Neural progenitor cell (in vitro differentiated cells): ENCODE results near the gene GPHB5. TPM values are rescaled to one million over a fixed set of nuclear protein-coding genes. Genes with fewer than 3 reads are reported as not detected.

Source experiments
- DNase-seq: peaks from one replicate; pipeline ENCODE4 v3.0.0-alpha.2; 2016; ENCODE audit warnings: low spot score
- H2AFZ ChIP-seq: fragments of 200-600 bp; sonication (generic); replicated peaks from 2 replicates; pipeline ENCODE4 v1.6.1; 2016; ENCODE audit warnings: antibody characterized with exemption
- H3F3A ChIP-seq: fragments of 200-600 bp; sonication (generic); 2 replicates; pipeline ENCODE4 v1.6.1; 2016; ENCODE audit warnings: antibody characterized with exemption, low read depth
- H3K27ac ChIP-seq: fragments of 200-600 bp; sonication (generic); 2 replicates; pipeline ENCODE4 v1.5.1; 2016; ENCODE audit warnings: mild to moderate bottlenecking
- H3K27me3 ChIP-seq: fragments of 200-600 bp; sonication (generic); 2 replicates; pipeline ENCODE4 v1.6.1; 2016; ENCODE audit warnings: mild to moderate bottlenecking, moderate library complexity
- H3K36me3 ChIP-seq: fragments of 200-600 bp; sonication (generic); 2 replicates; pipeline ENCODE4 v1.5.1; 2016
- H3K4me1 ChIP-seq: fragments of 200-600 bp; sonication (generic); 2 replicates; pipeline ENCODE4 v1.6.1; 2016; ENCODE audit warnings: mixed run types
- H3K4me2 ChIP-seq: fragments of 200-600 bp; sonication (generic); 2 replicates; pipeline ENCODE4 v1.6.1; 2016
- H3K4me3 ChIP-seq: fragments of 200-600 bp; sonication (generic); 2 replicates; pipeline ENCODE4 v1.5.1; 2016
- H3K79me2 ChIP-seq: fragments of 200-600 bp; sonication (generic); 2 replicates; pipeline ENCODE4 v1.6.1; 2016; ENCODE audit warnings: low read depth
- H3K9ac ChIP-seq: fragments of 200-600 bp; sonication (generic); 2 replicates; pipeline ENCODE4 v1.6.1; 2016
- H3K9me3 ChIP-seq: fragments of 200-600 bp; sonication (generic); 2 replicates; pipeline ENCODE4 v1.5.1; 2016; ENCODE audit warnings: low read depth
- H4K20me1 ChIP-seq: fragments of 200-600 bp; sonication (generic); 2 replicates; pipeline ENCODE4 v1.6.1; 2016; ENCODE audit warnings: low read depth
- H3K27ac Mint-ChIP-seq: 3 replicates; pipeline ENCODE4 v1.8.0; 2021; ENCODE audit warnings: mixed read lengths
- H3K27me3 Mint-ChIP-seq: 2 replicates; pipeline ENCODE4 v1.8.0; 2022; ENCODE audit warnings: low read depth, mild to moderate bottlenecking, inconsistent platforms, moderate library complexity, mixed read lengths; ENCODE audit not compliant: insufficient read depth
- H3K36me3 Mint-ChIP-seq: 3 replicates; pipeline ENCODE4 v1.8.0; 2021; ENCODE audit warnings: mixed read lengths
- H3K4me1 Mint-ChIP-seq: 3 replicates; pipeline ENCODE4 v1.8.0; 2021; ENCODE audit warnings: mixed read lengths
- H3K4me3 Mint-ChIP-seq: 3 replicates; pipeline ENCODE4 v1.8.0; 2021; ENCODE audit warnings: mild to moderate bottlenecking, moderate library complexity, mixed read lengths
- H3K9me3 Mint-ChIP-seq: 3 replicates; pipeline ENCODE4 v1.8.0; 2020; ENCODE audit warnings: mixed read lengths
- CTCF ChIP-seq: fragments of 200-600 bp; sonication (generic); IDR thresholded peaks from 2 replicates; pipeline ENCODE4 v1.5.1; 2017; ENCODE audit warnings: antibody characterized with exemption, mild to moderate bottlenecking
- EZH2 ChIP-seq: fragments of 200-600 bp; sonication (generic); IDR thresholded peaks from 2 replicates; pipeline ENCODE4 v1.6.1; 2017; ENCODE audit warnings: antibody characterized with exemption, mild to moderate bottlenecking, moderate library complexity
- EZH2phosphoT487 ChIP-seq: fragments of 200-600 bp; sonication (generic); IDR thresholded peaks from 2 replicates; pipeline ENCODE4 v1.6.1; 2017; ENCODE audit warnings: antibody characterized with exemption
- total RNA-seq: library from RNA; depleted of rRNA; stranded (reverse); fragments of >200 nt; gene quantifications from 2 replicates; pipeline ENCODE4 v1.2.3, GENCODE V29; 2015; ENCODE audit warnings: low replicate concordance

GPHB5 gene
- total RNA-seq, 1 donor from 2014 or later = not detected

GRCh38 chr14:63266106-63266505 is 52.6 kb downstream of the GPHB5 start:
- no peak for DNase-seq

More at GRCh38 chr14:63266106-63266505, 52.6 kb downstream of the GPHB5 start:
- Histone ChIP-seq H3K4me2 (no peak overlapping the region), H3K79me2 (no peaks in the 10 kb centered on the region), H3K4me3 (no peak overlapping the region), H3K27me3 (no peaks in the 10 kb centered on the region), H3K36me3 (no peaks in the 10 kb centered on the region), H4K20me1 (no peaks in the 10 kb centered on the region), H3K9ac (no peak overlapping the region), H3F3A (no peaks in the 10 kb centered on the region), H3K27ac (no peak overlapping the region), H2AFZ (no peak overlapping the region), H3K9me3 (no peaks in the 10 kb centered on the region), H3K4me1 (no peaks in the 10 kb centered on the region)
- Mint-ChIP-seq H3K4me3 (no peak overlapping the region), H3K9me3 (peaks cover 6% of the 10 kb centered on the region), H3K4me1 (no peaks in the 10 kb centered on the region), H3K27ac (no peak overlapping the region), H3K36me3 (peaks cover 4% of the 10 kb centered on the region), H3K27me3 (peaks cover 3% of the 10 kb centered on the region)
- TF ChIP-seq EZH2 (no peak), CTCF (no peak), EZH2phosphoT487 (no peak)

Other genes with a start within 250 kb of the GPHB5 start
- not detected in 2 replicates for gene RHOJ, start 114.5 kb downstream of the GPHB5 start, total RNA-seq
- 42.6 and 72.0 TPM in 2 replicates for gene PPP2R5E, start 224.4 kb upstream of the GPHB5 start, total RNA-seq